GM21390 (cell line): ENCODE data around the gene NEK2.

Experiments used
- ATAC-seq: cut with Tn5 transposase; IDR thresholded peaks from one replicate; pipeline ENCODE4 v1.9.1; 2021; ENCODE audit not compliant: unreplicated experiment

NEK2 gene

DNA sequence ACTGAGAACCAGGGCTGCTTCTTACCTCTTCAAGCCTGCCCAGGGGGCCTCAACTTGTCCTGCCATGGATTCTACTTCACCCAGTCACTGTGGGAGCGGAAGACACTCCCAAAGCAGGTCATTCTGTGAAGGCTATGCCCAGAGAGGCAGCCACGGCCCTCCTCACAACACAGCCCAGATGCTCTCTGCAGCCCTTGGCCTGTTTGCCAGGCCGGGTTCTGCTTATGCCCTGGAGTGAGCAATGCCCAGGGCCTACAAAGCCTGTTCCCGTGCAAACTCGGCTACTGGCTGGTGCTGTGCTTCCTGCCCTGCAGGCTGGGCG lies 62.7 kb downstream of the NEK2 start:
- no peak for ATAC-seq
